Left renal pelvis (tissue), 4 donors: ENCODE results near the gene KCNC4. TPM values are rescaled to one million over a fixed set of nuclear protein-coding genes. Genes with fewer than 3 reads are reported as not detected.

ENCODE experiments used
- DNase-seq, 4 donors: peaks; one replicate each; pipeline ENCODE4 v3.0.0-alpha.2; 2013; ENCODE audit warnings: low read depth in 4 of 4, low spot score in 3 of 4
- polyA plus RNA-seq, 4 donors: library from polyadenylated mRNA; unstranded; fragments of 120-200 nt; gene quantifications; one replicate each; pipeline ENCODE4 v1.2.1, GENCODE V29; 2013; ENCODE audit not compliant: insufficient read length in 4 of 4

Gene KCNC4
- polyA plus RNA-seq, 4 donors = 2.5 to 6.5 (median 4.7) TPM

- DNase-seq = no peak
Measured at GRCh38 chr1:110248746-110249145, 38.6 kb downstream of the KCNC4 start.

- no peak for DNase-seq
Measured at GRCh38 chr1:110249256-110249655, 39.1 kb downstream of the KCNC4 start.

- DNase-seq = no peak
Measured at GRCh38 chr1:110250008-110250407, 39.9 kb downstream of the KCNC4 start.

- DNase-seq = no peak
Measured at GRCh38 chr1:110250749-110251148, 40.6 kb downstream of the KCNC4 start.

DNA sequence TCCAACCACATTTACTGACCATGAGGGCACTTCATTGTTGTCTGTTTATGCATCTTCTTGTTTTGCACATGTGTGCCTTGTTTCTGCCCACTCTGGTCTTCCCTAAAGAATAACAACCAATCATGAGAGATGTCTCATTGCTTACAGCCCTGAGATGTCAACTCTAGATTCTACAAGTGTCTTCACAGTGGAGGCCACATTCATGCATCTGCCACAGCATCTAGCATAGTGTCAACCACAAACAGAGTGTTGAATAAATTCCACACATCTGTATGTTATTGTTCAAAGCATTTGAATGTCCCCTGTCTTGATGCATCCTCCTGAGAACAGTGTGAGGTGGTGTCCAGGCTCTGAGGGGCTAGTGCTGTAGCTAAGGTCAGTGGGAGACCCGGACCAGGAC lies 43.1 kb downstream of the KCNC4 start:
- DNase-seq = no peak

DNA sequence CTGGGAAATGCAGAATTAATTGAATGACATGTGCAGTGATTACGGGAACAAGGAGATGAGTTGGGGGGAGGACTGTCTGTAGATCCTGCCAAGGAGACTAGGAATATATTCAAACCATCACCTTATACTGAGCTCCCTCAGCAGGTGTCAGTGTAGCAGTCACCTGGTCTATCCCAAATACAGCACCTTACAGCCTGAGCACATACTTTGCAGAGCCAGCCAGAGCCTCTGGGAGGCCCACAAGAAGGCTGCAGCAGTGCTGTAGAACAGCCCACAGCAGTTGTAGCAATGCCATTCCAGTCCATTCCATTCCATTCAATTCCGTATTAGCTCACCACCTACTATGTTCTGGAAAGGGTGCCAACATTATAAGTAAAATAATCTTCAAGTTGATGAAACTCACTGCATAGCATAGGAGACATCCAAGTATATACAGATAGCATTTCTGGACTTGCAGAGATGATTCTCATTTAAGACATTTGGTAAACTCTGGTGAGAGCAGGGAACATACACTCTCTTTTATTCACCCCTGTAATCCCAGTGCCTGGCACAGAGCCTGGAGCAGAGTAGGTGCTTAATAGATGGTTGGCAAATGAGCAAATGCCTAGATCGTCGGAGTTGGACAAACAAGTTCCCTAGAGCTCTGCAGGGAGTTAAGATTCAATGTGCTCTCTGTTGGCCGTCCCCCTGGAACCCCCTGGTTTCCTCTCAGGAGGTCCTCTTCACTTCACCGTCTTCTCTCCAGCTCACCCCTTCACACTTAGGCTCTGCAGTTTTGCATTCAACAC lies 44.7 kb downstream of the KCNC4 start:
- DNase-seq = no peak

DNA sequence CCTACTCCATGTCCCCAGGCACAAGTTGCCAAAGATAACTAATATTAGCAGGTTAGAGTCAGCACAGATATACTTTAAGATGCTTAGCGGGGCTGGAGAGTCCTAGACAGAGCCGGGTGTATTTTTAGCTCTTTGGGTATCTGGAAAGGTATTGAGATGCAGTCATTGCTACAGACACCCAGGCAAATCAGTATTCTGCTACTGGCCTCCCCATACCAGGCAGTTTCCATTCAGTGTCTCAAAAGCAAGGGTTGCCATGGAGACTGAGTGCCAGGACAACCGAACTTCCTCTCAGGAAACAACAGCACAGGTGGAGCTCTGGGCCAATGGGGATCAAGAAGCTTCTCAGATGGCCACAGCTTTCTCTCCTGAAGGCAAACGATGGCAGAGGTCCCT lies 45.3 kb downstream of the KCNC4 start:
- DNase-seq = no peak

DNA sequence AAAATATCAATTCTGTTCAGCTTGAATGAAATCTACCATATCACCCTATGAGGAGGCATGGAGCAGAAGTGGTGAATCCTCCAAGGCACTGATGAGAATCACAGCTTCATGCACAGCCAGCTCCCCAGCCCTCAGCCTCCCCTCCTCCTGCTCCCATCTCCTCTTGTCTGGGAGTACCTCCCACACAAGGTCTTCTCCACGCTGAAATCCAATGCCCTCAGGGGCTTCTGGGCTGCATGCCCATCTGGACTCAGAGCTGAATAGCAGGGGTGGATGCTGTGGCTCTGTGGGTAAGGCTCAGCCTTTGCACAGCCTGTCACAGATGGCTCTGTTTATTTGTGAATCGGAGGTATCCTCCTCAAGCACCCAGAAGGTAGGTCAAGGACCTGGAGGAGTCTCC lies 48.6 kb downstream of the KCNC4 start:
- DNase-seq = no peak

GRCh38 chr1:110259770-110260169 lies 49.7 kb downstream of the KCNC4 start:
- no peak for DNase-seq

Other genes starting within 250 kb of the KCNC4 start
- gene AHCYL1, start 225.5 kb upstream of the KCNC4 start, polyA plus RNA-seq = 100 to 1,000 TPM in 3 of 4 donors, 10 to 100 TPM in 1; 83.2 to 121 (median 111) TPM
- 10 to 100 TPM; 41.3 to 60.3 (median 47.8) TPM for gene STRIP1, start 175.7 kb upstream of the KCNC4 start, polyA plus RNA-seq
- gene ALX3, start 139.6 kb upstream of the KCNC4 start, polyA plus RNA-seq = not detected
- gene UBL4B, start 97.9 kb upstream of the KCNC4 start, polyA plus RNA-seq = not detected
- gene SLC6A17, start 59.8 kb upstream of the KCNC4 start, polyA plus RNA-seq = under 1 TPM; 0.08 to 0.92 (median 0.77) TPM
- gene RBM15, start 129.1 kb downstream of the KCNC4 start, polyA plus RNA-seq = 10 to 100 TPM; 10.0 to 13.4 (median 10.3) TPM
- gene SLC16A4, start 180.7 kb downstream of the KCNC4 start, polyA plus RNA-seq = 10 to 100 TPM; 14.2 to 97.3 (median 71.0) TPM
- gene LAMTOR5, start 197.4 kb downstream of the KCNC4 start, polyA plus RNA-seq = 100 to 1,000 TPM; 106 to 284 (median 260) TPM
- under 1 TPM in 3 of 4 donors, not detected in 1; 0.11 to 0.96 (median 0.34) TPM for gene PROK1, start 240.8 kb downstream of the KCNC4 start, polyA plus RNA-seq